AG09319 (cell line): Measurements from ENCODE around the gene ARSI.

ENCODE experiments used
- DNase-seq: peaks from one replicate; pipeline ENCODE4 v3.0.0-alpha.2; 2010; ENCODE audit warnings: low read depth; ENCODE audit errors: extremely low read depth
- TF ChIP-seq, protein P1 (sequence below): IDR thresholded peaks from 2 replicates; pipeline ENCODE4 v1.5.1; 2011; ENCODE audit warnings: low read depth, mild to moderate bottlenecking, inconsistent platforms, low read length, moderate library complexity

Gene ARSI

DNA sequence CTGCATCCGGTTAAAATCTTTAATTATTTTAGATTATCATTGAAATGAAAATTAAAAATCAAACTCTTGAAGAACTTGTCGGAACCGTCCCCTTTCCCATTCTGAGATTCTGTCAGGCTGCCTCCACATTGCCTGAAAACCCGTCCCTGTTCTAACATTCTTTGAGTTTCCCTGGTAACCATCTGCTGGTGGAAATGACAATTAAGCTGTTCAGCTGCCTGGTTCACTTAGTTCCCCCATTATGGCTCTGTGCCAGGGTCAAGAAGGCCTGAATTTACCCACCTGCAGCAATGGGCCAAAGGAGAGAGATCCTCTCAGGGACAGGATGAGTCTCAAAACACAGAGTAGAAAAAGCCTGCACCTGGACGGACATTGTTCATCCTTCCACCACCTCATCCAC, 43.0 kb upstream of the ARSI start:
- no peak for DNase-seq
- TF ChIP-seq, protein P1, sequence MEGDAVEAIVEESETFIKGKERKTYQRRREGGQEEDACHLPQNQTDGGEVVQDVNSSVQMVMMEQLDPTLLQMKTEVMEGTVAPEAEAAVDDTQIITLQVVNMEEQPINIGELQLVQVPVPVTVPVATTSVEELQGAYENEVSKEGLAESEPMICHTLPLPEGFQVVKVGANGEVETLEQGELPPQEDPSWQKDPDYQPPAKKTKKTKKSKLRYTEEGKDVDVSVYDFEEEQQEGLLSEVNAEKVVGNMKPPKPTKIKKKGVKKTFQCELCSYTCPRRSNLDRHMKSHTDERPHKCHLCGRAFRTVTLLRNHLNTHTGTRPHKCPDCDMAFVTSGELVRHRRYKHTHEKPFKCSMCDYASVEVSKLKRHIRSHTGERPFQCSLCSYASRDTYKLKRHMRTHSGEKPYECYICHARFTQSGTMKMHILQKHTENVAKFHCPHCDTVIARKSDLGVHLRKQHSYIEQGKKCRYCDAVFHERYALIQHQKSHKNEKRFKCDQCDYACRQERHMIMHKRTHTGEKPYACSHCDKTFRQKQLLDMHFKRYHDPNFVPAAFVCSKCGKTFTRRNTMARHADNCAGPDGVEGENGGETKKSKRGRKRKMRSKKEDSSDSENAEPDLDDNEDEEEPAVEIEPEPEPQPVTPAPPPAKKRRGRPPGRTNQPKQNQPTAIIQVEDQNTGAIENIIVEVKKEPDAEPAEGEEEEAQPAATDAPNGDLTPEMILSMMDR = no peak

DNA sequence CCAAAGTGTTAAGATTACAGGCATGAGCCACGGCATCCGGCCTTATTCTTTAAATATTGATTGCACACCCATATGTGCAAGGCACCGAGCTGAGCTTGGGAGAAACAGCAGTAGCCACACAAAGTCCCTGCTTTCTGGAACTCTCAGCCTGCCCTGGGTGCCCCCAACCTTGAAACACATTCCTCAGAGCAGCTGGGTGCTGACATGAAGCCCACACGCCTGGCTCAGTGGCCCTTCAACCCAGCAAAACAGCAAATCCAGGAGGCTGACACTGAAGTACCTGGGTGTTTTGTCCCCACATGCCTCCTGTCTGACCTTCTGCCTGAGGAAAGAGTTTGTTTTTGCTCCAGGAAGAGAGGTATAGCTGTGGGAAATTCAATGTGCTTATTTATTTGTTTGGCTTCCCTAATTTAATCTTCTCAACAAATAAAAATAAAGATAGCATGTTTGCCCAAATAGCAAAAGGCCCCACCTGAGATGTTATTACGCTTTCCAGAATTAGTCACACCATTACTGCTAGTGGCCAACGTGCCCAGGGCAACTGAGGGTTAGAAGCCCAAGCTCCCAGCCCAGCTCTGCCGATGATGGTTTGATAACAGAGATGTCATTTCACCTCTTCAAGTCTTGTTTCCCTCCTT, 41.4 kb upstream of the ARSI start:
- DNase-seq = no peak
- TF ChIP-seq, protein P1 = no peak

DNA sequence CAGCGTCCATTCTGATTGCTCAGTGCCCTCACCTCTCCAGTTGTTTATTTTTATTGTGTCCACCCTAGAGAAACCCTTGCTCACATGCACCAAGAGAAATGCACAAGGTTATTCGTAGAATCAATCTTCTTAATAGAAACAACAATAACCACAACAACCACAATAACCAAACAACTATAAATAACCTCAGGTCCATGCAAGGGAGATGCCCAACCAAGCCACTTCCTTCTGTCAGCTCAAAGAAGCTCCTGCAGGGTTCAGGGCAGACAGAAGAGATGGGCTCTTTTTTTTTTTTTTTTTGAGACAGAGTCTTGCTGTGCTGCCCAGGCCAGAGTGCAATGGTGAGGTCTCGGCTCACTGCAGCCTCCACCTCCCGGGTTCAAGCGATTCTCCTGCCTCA, 39.9 kb upstream of the ARSI start:
- no peak for DNase-seq
- TF ChIP-seq, protein P1 = no peak

DNA sequence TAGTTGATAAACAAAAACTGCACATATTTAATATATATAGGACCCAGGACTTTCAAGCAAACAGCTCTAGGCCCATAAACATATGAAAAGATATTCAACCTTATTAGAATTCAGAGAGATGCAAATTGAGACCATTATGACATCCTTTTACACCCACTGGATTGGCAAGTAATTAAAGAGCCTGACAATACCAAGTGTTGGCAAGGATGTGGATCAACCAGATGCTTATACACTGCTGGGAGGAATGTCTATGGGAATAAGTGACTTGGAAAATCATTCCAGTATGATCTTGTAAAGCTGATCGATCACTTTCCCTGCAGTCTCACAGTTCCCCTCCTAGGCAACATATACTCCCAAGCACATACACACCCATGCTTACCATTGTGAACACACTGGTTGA, 39.3 kb upstream of the ARSI start:
- DNase-seq = no peak
- TF ChIP-seq, protein P1 = no peak

DNA sequence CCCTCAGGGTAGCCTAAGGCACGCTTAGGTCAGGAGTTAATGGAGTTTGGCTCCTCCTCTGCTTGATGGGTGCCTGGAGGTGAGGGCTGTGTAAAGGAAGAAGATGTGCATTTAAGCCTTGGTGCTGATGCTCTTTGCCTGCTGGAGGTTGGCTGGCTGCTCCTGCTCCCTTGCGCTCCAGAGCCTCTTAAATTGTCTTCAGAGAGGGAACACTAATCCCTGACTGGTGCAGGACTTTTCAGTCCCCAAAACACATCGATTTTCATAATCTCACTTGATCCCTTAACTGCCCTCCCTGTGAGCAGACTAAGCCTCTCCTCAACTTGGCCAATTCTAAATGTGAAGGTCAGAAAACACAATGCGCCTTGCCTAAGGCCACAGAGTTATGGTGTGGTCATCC, 38.6 kb upstream of the ARSI start:
- TF ChIP-seq, protein P1 = no peak
- DNase-seq = no peak

DNA sequence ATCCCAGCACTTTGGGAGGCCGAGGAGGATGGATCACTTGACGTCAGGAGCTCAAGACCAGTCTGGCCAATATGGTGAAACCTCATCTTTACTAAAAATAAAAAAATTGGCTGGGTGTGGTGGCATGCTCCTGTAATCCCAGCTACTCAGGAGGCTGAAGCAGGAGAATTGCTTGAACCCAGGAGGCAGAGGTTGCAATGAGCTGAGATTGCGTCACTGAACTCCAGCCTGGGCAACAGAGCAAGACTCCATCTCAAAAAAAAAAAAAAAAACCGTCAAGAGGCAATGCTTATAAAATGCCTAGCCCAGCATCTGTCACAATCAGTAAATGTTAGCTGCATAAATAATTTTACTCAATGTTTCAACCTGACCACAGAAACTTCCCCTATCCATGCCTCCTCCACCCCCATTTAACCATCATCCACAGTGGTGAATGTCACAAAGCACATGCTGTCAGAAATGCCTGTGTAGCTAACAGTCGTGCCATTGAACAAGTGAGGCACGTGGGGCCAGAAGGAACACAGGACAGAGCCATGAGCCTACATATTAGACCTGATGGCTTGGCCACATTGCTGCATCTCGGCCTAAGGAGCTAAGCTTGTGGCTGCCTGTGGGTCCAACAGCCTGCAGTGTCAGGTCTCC, 38.0 kb upstream of the ARSI start:
- DNase-seq = no peak
- TF ChIP-seq, protein P1 = no peak

DNA sequence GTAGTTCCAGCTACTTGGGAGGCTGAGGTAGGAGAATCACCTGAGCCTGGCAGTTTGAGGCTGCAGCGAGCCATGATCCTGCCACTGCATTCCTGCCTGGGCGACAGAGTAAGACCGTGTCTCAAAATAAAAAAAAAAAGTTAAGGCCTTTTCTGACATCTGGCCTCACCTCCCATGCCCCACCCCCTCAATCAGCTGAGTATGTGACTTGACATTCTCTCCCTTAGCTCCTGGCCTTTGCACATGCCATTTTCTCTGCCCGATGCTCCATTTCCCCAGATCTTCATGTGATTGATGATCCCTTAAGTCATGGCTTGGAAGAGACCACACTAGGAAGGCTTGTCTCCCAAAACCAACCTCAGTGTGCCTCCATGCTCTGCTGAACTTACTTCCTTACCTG, 37.1 kb upstream of the ARSI start:
- TF ChIP-seq, protein P1 = no peak
- DNase-seq = no peak
